ELF-1 (cell line): ENCODE results near the gene TMEM150A.
"Not testable (repeated sequence)": the region's sequence is repeated elsewhere in the genome, so short reads cannot be mapped to it uniquely, and the experiment has no call there.

Experiments used
- DNase-seq: peaks from one replicate; pipeline ENCODE4 v3.0.0-alpha.2; 2016; ENCODE audit warnings: low read depth, low spot score

Gene TMEM150A

GRCh38 chr2:85611705-85612587, 9.4 kb upstream of the TMEM150A start, which contains the start of gene C2orf68:
Gene C2orf68, minus strand, starts transcription at chr2:85612066. Its CDS starts 82 bp downstream, at chr2:85611984.
- DNase-seq: peak; percentile 94

- DNase-seq: no peak
These were observed 8.8 kb upstream of the TMEM150A start for GRCh38 chr2:85611217-85611704.

- DNase-seq: no peak
These were observed 5.0 kb upstream of the TMEM150A start for GRCh38 chr2:85607268-85608215.

GRCh38 chr2:85606116-85606455, 3.6 kb upstream of the TMEM150A start:
- DNase-seq: no peak

GRCh38 chr2:85605406-85606115, 3.1 kb upstream of the TMEM150A start:
- DNase-seq: no peak

- DNase-seq: no peak
These were observed 2.3 kb upstream of the TMEM150A start for GRCh38 chr2:85604568-85605339.

- not testable (repeated sequence) for DNase-seq
These were observed 1.6 kb upstream of the TMEM150A start for GRCh38 chr2:85604133-85604444.

GRCh38 chr2:85601771-85602475, 575 bp downstream of the TMEM150A start:
- no peak for DNase-seq

GRCh38 chr2:85600951-85601770, 1.3 kb downstream of the TMEM150A start:
- no peak for DNase-seq

GRCh38 chr2:85600235-85600575, 2.3 kb downstream of the TMEM150A start:
- DNase-seq: no peak

GRCh38 chr2:85599468-85600234, 2.8 kb downstream of the TMEM150A start:
- no peak for DNase-seq

GRCh38 chr2:85598594-85599340, 3.7 kb downstream of the TMEM150A start:
- DNase-seq: no peak

- DNase-seq: no peak
These were observed 5.3 kb downstream of the TMEM150A start for GRCh38 chr2:85597241-85597640.

GRCh38 chr2:85596486-85597143, 5.9 kb downstream of the TMEM150A start:
- DNase-seq: no peak

GRCh38 chr2:85596026-85596333, 6.5 kb downstream of the TMEM150A start:
- DNase-seq: no peak

- DNase-seq: peak; percentile 97
These were observed 7.0 kb downstream of the TMEM150A start, which contains the start of gene RNF181 for GRCh38 chr2:85595301-85596025. Gene RNF181, plus strand, starts transcription at chr2:85595745. Its CDS starts 19 bp downstream, at chr2:85595764.
